ENCODE measurements around the gene EML6.

DNA sequence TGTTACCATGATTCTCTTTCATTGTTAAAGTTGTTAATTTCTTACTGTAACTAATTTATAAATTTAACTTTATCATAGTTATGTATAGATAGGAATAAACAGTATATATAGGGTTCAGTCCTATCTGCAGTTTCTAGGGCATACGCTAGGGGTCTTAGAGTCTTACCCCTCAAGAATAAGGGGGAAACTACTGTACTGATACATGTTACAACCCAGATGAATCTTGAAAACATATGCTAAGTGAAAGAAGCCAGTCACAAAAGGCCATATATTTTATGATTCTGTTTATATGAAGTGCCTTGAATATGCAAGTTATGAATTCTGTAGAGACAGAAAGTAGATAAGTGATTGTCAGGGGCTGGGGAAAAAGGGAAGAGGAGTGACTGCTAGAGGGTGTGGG, 274.4 kb downstream of the EML6 start:
- TF ChIP-seq CTCF (IDR thresholded peaks at IDR 0.05) (no peak), POLR2A (IDR thresholded peaks at IDR 0.05) (no peak)

All from Peyer's patch (tissue), 4 donors.